ENCODE data around the gene WSB1.

GRCh38 chr17:27284811-27285415 lies 9.0 kb upstream of the WSB1 start:
- TF ChIP-seq POLR2A (IDR thresholded peaks at IDR 0.05; ENCODE audit: low read length) (no peak), CTCF (IDR thresholded peaks at IDR 0.05) (no peak), CEBPB (IDR thresholded peaks at IDR 0.05) (no peak), SMC3 (IDR thresholded peaks at IDR 0.05) (no peak), PHF8 (IDR thresholded peaks at IDR 0.05; ENCODE audit: borderline replicate concordance, low read depth) (no peak), RAD21 (conservative IDR thresholded peaks at IDR 0.05 in 1 of 2, IDR thresholded peaks at IDR 0.05 in 1 of 2) (no peak), ELK1 (IDR thresholded peaks at IDR 0.05; ENCODE audit: low read depth, low read length) (no peak), RNF2 (IDR thresholded peaks at IDR 0.05; ENCODE audit: borderline replicate concordance, low read depth) (no peak), RCOR1 (IDR thresholded peaks at IDR 0.05; ENCODE audit: low read depth, low read length) (no peak), REST (IDR thresholded peaks at IDR 0.05) (no peak), MAZ (IDR thresholded peaks at IDR 0.05; ENCODE audit: borderline replicate concordance, low read depth, low read length) (no peak)
